Fibroblast of pulmonary artery (primary cell): Measurements from ENCODE around the gene SLC36A1.

Source experiments
- DNase-seq: peaks from one replicate; pipeline ENCODE4 v3.0.0-alpha.2; 2010; ENCODE audit warnings: low read depth
- H3K4me3 ChIP-seq: replicated peaks from 2 replicates; pipeline ENCODE4 v1.5.1; 2011; ENCODE audit warnings: low read depth, mild to moderate bottlenecking, control low read depth, low read length, moderate library complexity
- CTCF ChIP-seq: IDR thresholded peaks from 2 replicates; pipeline ENCODE4 v1.5.1; 2011; ENCODE audit warnings: mild to moderate bottlenecking, control low read depth, low read length, inconsistent platforms; ENCODE audit errors: missing control alignments

Gene SLC36A1

GRCh38 chr5:151531581-151531980 lies 84.2 kb downstream of the SLC36A1 start:
- TF ChIP-seq CTCF, result no peak
- no peak for DNase-seq
- no peak overlapping the region for H3K4me3 ChIP-seq

- no peak overlapping the region for H3K4me3 ChIP-seq
- DNase-seq, result no peak
- TF ChIP-seq CTCF, result no peak
Measured at GRCh38 chr5:151532416-151532815, 85.0 kb downstream of the SLC36A1 start.

GRCh38 chr5:151534350-151534749 lies 86.9 kb downstream of the SLC36A1 start:
- TF ChIP-seq CTCF, result no peak
- H3K4me3 ChIP-seq, result no peak overlapping the region
- DNase-seq, result no peak

- no peak overlapping the region for H3K4me3 ChIP-seq
- DNase-seq, result no peak
- no peak for TF ChIP-seq CTCF
Measured at GRCh38 chr5:151537044-151537443, 89.6 kb downstream of the SLC36A1 start.

- TF ChIP-seq CTCF, result no peak
- no peak overlapping the region for H3K4me3 ChIP-seq
- DNase-seq, result no peak
Measured at GRCh38 chr5:151541571-151541970, 94.2 kb downstream of the SLC36A1 start.
